ENCODE measurements around the gene FAM156B.
"Not testable (repeated sequence)": the region's sequence is repeated elsewhere in the genome, so short reads cannot be mapped to it uniquely, and the experiment has no call there.

GRCh38 chrX:52949884-52950283 is 52.8 kb downstream of the FAM156B start:
- not testable (repeated sequence) for TF ChIP-seq POLR2A (IDR thresholded peaks at IDR 0.05; ENCODE audit: low read length); GATA1 (IDR thresholded peaks at IDR 0.05; ENCODE audit: low read depth, low read length)
